ENCODE results near the gene KPNB1. TPM values are rescaled to one million over a fixed set of nuclear protein-coding genes. Genes with fewer than 3 reads are reported as not detected.

The KPNB1 gene
- total RNA-seq, 1 donor from 2014 or later: 491 TPM

DNA sequence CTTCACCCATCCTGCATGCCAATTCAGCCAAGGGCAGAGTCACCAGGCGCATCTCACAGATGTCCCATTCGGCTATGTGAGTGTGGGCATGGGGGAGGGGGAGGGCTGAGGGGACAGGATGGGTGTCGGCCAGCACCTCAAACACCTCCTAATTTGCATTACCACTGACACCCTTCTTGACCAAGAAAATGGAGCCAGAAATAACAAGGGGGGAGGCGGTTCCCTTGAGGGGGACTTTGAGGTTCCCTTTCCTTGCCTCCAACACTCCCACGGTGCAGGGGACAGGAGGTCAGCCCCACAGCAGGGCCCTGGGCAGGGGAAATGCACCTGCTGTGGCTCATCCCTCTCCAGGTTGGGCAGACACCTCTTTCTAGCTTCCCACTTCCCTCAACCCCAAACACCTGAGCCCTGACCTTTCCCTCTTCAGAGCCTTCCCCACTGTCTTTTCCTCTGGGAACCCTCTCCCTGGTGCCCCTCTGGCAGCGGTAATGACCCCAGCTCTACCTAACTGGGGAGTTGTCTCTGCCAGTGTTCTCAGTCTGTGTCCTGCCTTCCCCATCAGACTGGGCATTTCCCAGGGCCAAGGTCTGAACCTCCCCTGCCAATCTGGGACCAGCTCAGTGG, 65.2 kb downstream of the KPNB1 start:
- H3K27me3 ChIP-seq (ENCODE audit: insufficient read depth, low read length): peaks cover 73% of the 10 kb centered on the region
- no peak overlapping the region for H3K9ac ChIP-seq (ENCODE audit: low read length)

GRCh38 chr17:47715669-47716325, 66.1 kb downstream of the KPNB1 start:
- Mint-ChIP-seq H3K4me3 (ENCODE audit: unreplicated experiment) (no peak overlapping the region), H3K27ac (ENCODE audit: unreplicated experiment) (no peak overlapping the region), H3K9me3 (ENCODE audit: unreplicated experiment) (no peaks in the 10 kb centered on the region), H3K4me1 (ENCODE audit: low read depth, unreplicated experiment) (peaks cover 29% of the 10 kb centered on the region), H3K36me3 (ENCODE audit: low read depth, unreplicated experiment) (peaks cover 14% of the 10 kb centered on the region), H3K27me3 (ENCODE audit: low read depth, unreplicated experiment) (peaks cover 66% of the 10 kb centered on the region)
- DNase-seq (ENCODE audit: low read depth) (no peak), FAIRE-seq (no peak)
- Histone ChIP-seq H3K4me1 (ENCODE audit: insufficient read depth, low read length) (peaks cover 33% of the 10 kb centered on the region), H3K4me3 (ENCODE audit: insufficient read depth, low read depth, low read length) (no peak overlapping the region), H3K4me2 (ENCODE audit: low read length) (no peak overlapping the region), H3K9me3 (ENCODE audit: insufficient read depth, low read depth, low read length) (no peaks in the 10 kb centered on the region), H3K79me2 (ENCODE audit: insufficient read depth, low read length) (no peaks in the 10 kb centered on the region), H3K27me3 (ENCODE audit: insufficient read depth, low read length) (peaks cover 82% of the 10 kb centered on the region), H2AFZ (ENCODE audit: low read depth, low read length) (no peak overlapping the region), H3K9ac (ENCODE audit: low read length) (no peak overlapping the region), H3K27ac (ENCODE audit: low read depth, low read length) (no peak overlapping the region), H3K36me3 (ENCODE audit: insufficient read depth, low read length) (no peaks in the 10 kb centered on the region), H4K20me1 (ENCODE audit: insufficient read depth, low read length) (peaks cover 36% of the 10 kb centered on the region)
- TF ChIP-seq EZH2 (IDR thresholded peaks at IDR 0.05; ENCODE audit: insufficient read depth, low read length): no peak
- TF ChIP-seq, protein P1, sequence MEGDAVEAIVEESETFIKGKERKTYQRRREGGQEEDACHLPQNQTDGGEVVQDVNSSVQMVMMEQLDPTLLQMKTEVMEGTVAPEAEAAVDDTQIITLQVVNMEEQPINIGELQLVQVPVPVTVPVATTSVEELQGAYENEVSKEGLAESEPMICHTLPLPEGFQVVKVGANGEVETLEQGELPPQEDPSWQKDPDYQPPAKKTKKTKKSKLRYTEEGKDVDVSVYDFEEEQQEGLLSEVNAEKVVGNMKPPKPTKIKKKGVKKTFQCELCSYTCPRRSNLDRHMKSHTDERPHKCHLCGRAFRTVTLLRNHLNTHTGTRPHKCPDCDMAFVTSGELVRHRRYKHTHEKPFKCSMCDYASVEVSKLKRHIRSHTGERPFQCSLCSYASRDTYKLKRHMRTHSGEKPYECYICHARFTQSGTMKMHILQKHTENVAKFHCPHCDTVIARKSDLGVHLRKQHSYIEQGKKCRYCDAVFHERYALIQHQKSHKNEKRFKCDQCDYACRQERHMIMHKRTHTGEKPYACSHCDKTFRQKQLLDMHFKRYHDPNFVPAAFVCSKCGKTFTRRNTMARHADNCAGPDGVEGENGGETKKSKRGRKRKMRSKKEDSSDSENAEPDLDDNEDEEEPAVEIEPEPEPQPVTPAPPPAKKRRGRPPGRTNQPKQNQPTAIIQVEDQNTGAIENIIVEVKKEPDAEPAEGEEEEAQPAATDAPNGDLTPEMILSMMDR (IDR thresholded peaks at IDR 0.05; ENCODE audit: insufficient read depth, low read depth, low read length): no peak

More for the DNA sequence above, 65.2 kb downstream of the KPNB1 start:
- Histone ChIP-seq H3K79me2 (ENCODE audit: insufficient read depth, low read length) (no peaks in the 10 kb centered on the region), H2AFZ (ENCODE audit: low read depth, low read length) (no peak overlapping the region), H3K4me3 (ENCODE audit: insufficient read depth, low read depth, low read length) (no peak overlapping the region), H3K36me3 (ENCODE audit: insufficient read depth, low read length) (no peaks in the 10 kb centered on the region), H4K20me1 (ENCODE audit: insufficient read depth, low read length) (peaks cover 37% of the 10 kb centered on the region), H3K4me1 (ENCODE audit: insufficient read depth, low read length) (peaks cover 28% of the 10 kb centered on the region), H3K9me3 (ENCODE audit: insufficient read depth, low read depth, low read length) (no peaks in the 10 kb centered on the region), H3K27ac (ENCODE audit: low read depth, low read length) (no peak overlapping the region), H3K4me2 (ENCODE audit: low read length) (no peak overlapping the region)
- H3K4me3 Mint-ChIP-seq (ENCODE audit: unreplicated experiment): no peak overlapping the region
- H3K36me3 Mint-ChIP-seq (ENCODE audit: low read depth, unreplicated experiment): peaks cover 21% of the 10 kb centered on the region
- peaks cover 24% of the 10 kb centered on the region for H3K4me1 Mint-ChIP-seq (ENCODE audit: low read depth, unreplicated experiment)
- no peaks in the 10 kb centered on the region for H3K9me3 Mint-ChIP-seq (ENCODE audit: unreplicated experiment)
- peaks cover 60% of the 10 kb centered on the region for H3K27me3 Mint-ChIP-seq (ENCODE audit: low read depth, unreplicated experiment)
- no peak for FAIRE-seq
- no peak for DNase-seq (ENCODE audit: low read depth)
- no peak for TF ChIP-seq EZH2 (IDR thresholded peaks at IDR 0.05; ENCODE audit: insufficient read depth, low read length)
- TF ChIP-seq, protein P1 (IDR thresholded peaks at IDR 0.05; ENCODE audit: insufficient read depth, low read depth, low read length): no peak
- H3K27ac Mint-ChIP-seq (ENCODE audit: unreplicated experiment): no peak overlapping the region

GRCh38 chr17:47716375-47716774, 66.7 kb downstream of the KPNB1 start:
- peaks cover 82% of the 10 kb centered on the region for H3K27me3 ChIP-seq (ENCODE audit: insufficient read depth, low read length)
- Mint-ChIP-seq H3K4me3 (ENCODE audit: unreplicated experiment) (no peak overlapping the region), H3K9me3 (ENCODE audit: unreplicated experiment) (no peaks in the 10 kb centered on the region), H3K36me3 (ENCODE audit: low read depth, unreplicated experiment) (peaks cover 13% of the 10 kb centered on the region), H3K27me3 (ENCODE audit: low read depth, unreplicated experiment) (peaks cover 70% of the 10 kb centered on the region), H3K27ac (ENCODE audit: unreplicated experiment) (no peak overlapping the region), H3K4me1 (ENCODE audit: low read depth, unreplicated experiment) (peaks cover 29% of the 10 kb centered on the region)
- H3K9me3 ChIP-seq (ENCODE audit: insufficient read depth, low read depth, low read length): no peaks in the 10 kb centered on the region
- peaks cover 34% of the 10 kb centered on the region for H4K20me1 ChIP-seq (ENCODE audit: insufficient read depth, low read length)
- DNase-seq (ENCODE audit: low read depth) (no peak), FAIRE-seq (no peak)
- peaks cover 39% of the 10 kb centered on the region for H3K4me1 ChIP-seq (ENCODE audit: insufficient read depth, low read length)
- no peaks in the 10 kb centered on the region for H3K79me2 ChIP-seq (ENCODE audit: insufficient read depth, low read length)
- H3K4me2 ChIP-seq (ENCODE audit: low read length): no peak overlapping the region
- H3K36me3 ChIP-seq (ENCODE audit: insufficient read depth, low read length): no peaks in the 10 kb centered on the region
- no peak overlapping the region for H3K9ac ChIP-seq (ENCODE audit: low read length)
- H3K4me3 ChIP-seq (ENCODE audit: insufficient read depth, low read depth, low read length): no peak overlapping the region
- no peak overlapping the region for H2AFZ ChIP-seq (ENCODE audit: low read depth, low read length)
- H3K27ac ChIP-seq (ENCODE audit: low read depth, low read length): no peak overlapping the region
- TF ChIP-seq, protein P1 (IDR thresholded peaks at IDR 0.05; ENCODE audit: insufficient read depth, low read depth, low read length): no peak
- TF ChIP-seq EZH2 (IDR thresholded peaks at IDR 0.05; ENCODE audit: insufficient read depth, low read length): no peak
